HepG2 (cell line): ENCODE measurements around the gene SRCAP. TPM values are rescaled to one million over a fixed set of nuclear protein-coding genes. Genes with fewer than 3 reads are reported as not detected.
A peak's percentile ranks its signal among the peaks of the same experiment; 100 is the strongest.

ENCODE experiments used
- AHR ChIP-seq: IDR thresholded peaks from 2 replicates; pipeline ENCODE4 v1.6.1; 2018; ENCODE audit warnings: missing genetic modification reagents, missing compliant biosample characterization
- GZF1 ChIP-seq: sonication (generic); formaldehyde crosslinking; IDR thresholded peaks from 2 replicates; pipeline ENCODE4 v1.5.1; 2020; ENCODE audit warnings: mild to moderate bottlenecking, missing genetic modification reagents
- LCORL ChIP-seq, 2 experiments: fragments of 450-650 bp in 1 of 2; sonication (generic) in 1 of 2; formaldehyde crosslinking in 1 of 2; IDR thresholded peaks; 2 replicates each; pipeline versions ENCODE4 v1.5.0 to v1.6.1; 2017 to 2020; ENCODE audit warnings: antibody characterized with exemption in 1 of 2, missing genetic modification reagents in 1 of 2
- TBX3 ChIP-seq: fragments of 450-650 bp; IDR thresholded peaks from 2 replicates; pipeline ENCODE4 v1.6.1; 2017; ENCODE audit warnings: antibody characterized with exemption, mild to moderate bottlenecking, inconsistent platforms, borderline replicate concordance
- TOPORS ChIP-seq: sonication (generic); formaldehyde crosslinking; IDR thresholded peaks from 2 replicates; pipeline ENCODE4 v1.8.0; 2023; ENCODE audit warnings: mild to moderate bottlenecking, missing genetic modification reagents
- ZHX2 ChIP-seq, 2 experiments: sonication (generic) in 1 of 2; formaldehyde crosslinking in 1 of 2; IDR thresholded peaks; 2 replicates each; pipeline versions ENCODE4 v1.6.1 to v1.9.0; 2014 to 2022; ENCODE audit warnings: antibody characterized with exemption in 1 of 2, borderline replicate concordance in 1 of 2, inconsistent platforms in 1 of 2, low read depth in 1 of 2, missing genetic modification reagents in 1 of 2
- ZNF281 ChIP-seq: sonication (generic); formaldehyde crosslinking; IDR thresholded peaks from 2 replicates; pipeline ENCODE4 v1.4.0; 2020; ENCODE audit warnings: missing genetic modification reagents, borderline replicate concordance
- ZNF350 ChIP-seq: sonication (generic); formaldehyde crosslinking; IDR thresholded peaks from 2 replicates; pipeline ENCODE4 v1.4.0; 2020; ENCODE audit warnings: mild to moderate bottlenecking, low read depth, missing genetic modification reagents, borderline replicate concordance
- ZNF503 ChIP-seq: sonication (generic); formaldehyde crosslinking; IDR thresholded peaks from 2 replicates; pipeline ENCODE4 v1.4.0; 2020; ENCODE audit warnings: missing genetic modification reagents
- ZNF512 ChIP-seq: sonication (generic); formaldehyde crosslinking; IDR thresholded peaks from 2 replicates; pipeline ENCODE4 v1.4.0; 2020; ENCODE audit warnings: mild to moderate bottlenecking, missing genetic modification reagents
- polyA plus RNA-seq, 8 experiments: library from polyadenylated mRNA; depleted of rRNA in 3 of 8; stranded (reverse) in 7 of 8; unstranded in 1 of 8; fragments of >200 nt; fragmentation: Illumina TruSeq in 4 of 8; extraction: Trizol in 4 of 8; gene quantifications; 2 replicates each; pipeline versions ENCODE4 v1.2.1 to v1.2.3, GENCODE V29; 2011 to 2016; ENCODE audit warnings: low read depth in 4 of 8, missing spikeins in 1 of 8, mixed read lengths in 1 of 8; ENCODE audit not compliant: insufficient read depth in 1 of 8
- total RNA-seq, 5 experiments: library from RNA; depleted of rRNA; stranded (reverse); fragments of >200 nt; fragmentation: Illumina TruSeq; extraction: Trizol; gene quantifications; 2 replicates each; pipeline ENCODE4 v1.2.3, GENCODE V29; 2016; ENCODE audit warnings: low read depth in 1 of 5

Gene SRCAP
- total and polyA plus RNA-seq, 2 of the 13 experiments (the other 11 are each of a cell fraction or from before 2014, with no cell fraction given): 4.9 to 9.0 TPM

- TF ChIP-seq ZNF281 (CRISPR knock-in tag) (peak; percentile 87; the same call in 1 of the 2 replicates), ZNF503 (CRISPR knock-in tag) (0 out of 2 replicates have a peak, but pooled peaks have one; percentile 5), ZHX2 (IDR thresholded peaks at IDR 0.05; ENCODE audit: low read depth) (peak; percentile 100), ZHX2 (CRISPR knock-in tag; IDR thresholded peaks at IDR 0.05; ENCODE audit: borderline replicate concordance) (no peak), AHR (no peak), ZNF512 (no peak), LCORL (IDR thresholded peaks at IDR 0.05) (no peak), LCORL (CRISPR knock-in tag; IDR thresholded peaks at IDR 0.05) (peak; percentile 65; the same call in 1 of the 2 replicates), ZNF350 (CRISPR knock-in tag) (peak; percentile 90), TOPORS (0 out of 2 replicates have a peak, but pooled peaks have one; percentile 66), GZF1 (CRISPR knock-in tag) (no peak), TBX3 (peak; percentile 82; the same call in 1 of the 2 replicates)
Observed at GRCh38 chr16:30650369-30651123, 48.4 kb upstream of the SRCAP start, which contains the start of gene PRR14 (continued).
